Measurements from ENCODE around the gene YWHAB. TPM values are rescaled to one million over a fixed set of nuclear protein-coding genes. Genes with fewer than 3 reads are reported as not detected.

Gene YWHAB
- total RNA-seq = 100 to 1,000 TPM; 139 to 182 (median 164) TPM

DNA sequence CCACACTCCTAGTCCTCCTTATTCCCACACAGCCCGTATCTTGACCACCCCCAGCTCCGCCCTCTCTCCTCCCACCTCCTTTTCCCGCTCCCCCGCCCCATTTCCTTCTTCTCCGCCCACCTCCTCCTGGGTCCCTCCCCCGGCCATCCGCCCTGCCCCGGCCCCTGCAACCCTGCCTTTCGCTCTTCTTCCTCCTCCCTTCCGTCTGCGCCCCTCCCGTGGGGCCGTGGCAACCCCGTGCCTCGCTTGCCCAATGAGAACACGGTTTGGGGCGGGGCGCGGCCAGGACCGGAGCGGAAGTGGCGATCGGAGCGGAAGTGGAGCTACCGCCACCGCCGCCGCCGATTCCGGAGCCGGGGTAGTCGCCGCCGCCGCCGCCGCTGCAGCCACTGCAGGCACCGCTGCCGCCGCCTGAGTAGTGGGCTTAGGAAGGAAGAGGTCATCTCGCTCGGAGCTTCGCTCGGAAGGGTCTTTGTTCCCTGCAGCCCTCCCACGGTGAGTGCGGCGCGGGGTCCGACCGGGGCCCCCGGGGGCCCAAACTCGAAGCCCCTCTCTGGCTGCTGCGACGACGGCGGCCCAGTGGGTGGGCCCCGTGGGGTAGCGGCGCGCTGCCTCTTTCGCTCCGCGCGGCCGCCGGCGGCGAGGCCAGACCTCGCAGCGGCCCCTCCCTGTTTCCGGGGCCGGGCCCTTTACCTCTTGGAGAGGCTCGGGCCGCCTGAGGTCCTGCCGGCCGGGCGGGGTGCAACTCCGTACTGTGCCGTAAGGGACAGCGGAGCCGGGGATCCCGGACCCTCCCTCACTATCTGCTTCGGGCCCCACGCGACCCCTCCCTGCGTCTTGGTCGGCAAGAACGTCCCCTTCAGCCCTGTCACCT is at the start of gene YWHAB:
TSS of gene YWHAB (plus strand) at position 314 of the 874 bp plus-strand sequence. CDS start 15,829 bp downstream, outside the sequence.
- TF ChIP-seq POLR2A (IDR thresholded peaks at IDR 0.05) (peak in 1 of 2 donors; percentile 89), CTCF (IDR thresholded peaks at IDR 0.05) (peak in 3 of 6 experiments; percentile 14 to 36 (median 25))

DNA sequence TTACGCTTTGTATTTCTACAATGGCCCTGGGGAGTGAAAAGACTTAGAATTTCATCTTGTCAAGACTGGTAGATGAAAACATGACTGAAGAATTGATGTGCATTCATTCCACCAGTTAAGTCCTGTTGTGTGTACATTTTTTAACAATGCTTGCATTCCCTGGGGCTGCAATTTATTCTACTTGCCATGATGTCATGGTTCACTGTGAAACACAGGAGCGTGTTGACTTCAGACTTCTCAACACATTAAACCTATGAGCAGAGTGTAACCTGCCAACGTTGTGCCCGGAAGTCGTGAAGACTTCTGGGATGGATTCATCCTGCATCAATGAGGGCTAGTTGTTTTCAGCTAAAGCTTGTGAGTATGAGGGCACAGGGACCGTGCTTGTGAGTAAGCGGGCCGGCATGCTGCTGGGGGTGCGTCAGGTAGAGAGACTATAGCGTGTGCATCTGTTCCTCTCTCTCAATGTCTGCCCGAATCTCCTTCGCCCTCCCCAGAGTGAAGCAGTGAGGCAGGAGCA is 48.8 kb upstream of the YWHAB start:
- H3K27ac ChIP-seq = no peak overlapping the region
- intact Hi-C loops (cut with DNase I) = no loop called here
- TF ChIP-seq POLR2A (IDR thresholded peaks at IDR 0.05) = no peak
- no peak for TF ChIP-seq CTCF (IDR thresholded peaks at IDR 0.05)
- no peaks in the 10 kb centered on the region for H3K9me3 ChIP-seq
- H3K4me3 ChIP-seq (replicated peaks in 1 of 3) = no peak overlapping the region
- DNase-seq = no peak
- 92 to 93% methylated on average over 12 of the region's 12 CpGs for WGBS, 2 donors
- H3K27me3 ChIP-seq = no peaks in the 10 kb centered on the region
- no peaks in the 10 kb centered on the region for H3K4me1 ChIP-seq
- no peaks in the 10 kb centered on the region for H3K36me3 ChIP-seq

More for the DNA sequence above, at the start of gene YWHAB:
- no peaks in the 10 kb centered on the region for H3K9me3 ChIP-seq
- peak; percentile 99 for DNase-seq
- WGBS, 2 donors = 1 to 2% methylated on average over 25 to 31 of the region's 88 CpGs
- peak within 1 kb of the TSS; percentile 95 to 97 (median 96) for H3K4me3 ChIP-seq (replicated peaks in 1 of 3)
- H3K27ac ChIP-seq = peak within 1 kb of the TSS; percentile 84 to 96 (median 92)
- peaks cover 29 to 42% of the 10 kb centered on the region in 2 donors for H3K4me1 ChIP-seq
- H3K36me3 ChIP-seq = no peaks in the 10 kb centered on the region
- no peaks in the 10 kb centered on the region for H3K27me3 ChIP-seq
- intact Hi-C loops (cut with DNase I) = no loop called here

DNA sequence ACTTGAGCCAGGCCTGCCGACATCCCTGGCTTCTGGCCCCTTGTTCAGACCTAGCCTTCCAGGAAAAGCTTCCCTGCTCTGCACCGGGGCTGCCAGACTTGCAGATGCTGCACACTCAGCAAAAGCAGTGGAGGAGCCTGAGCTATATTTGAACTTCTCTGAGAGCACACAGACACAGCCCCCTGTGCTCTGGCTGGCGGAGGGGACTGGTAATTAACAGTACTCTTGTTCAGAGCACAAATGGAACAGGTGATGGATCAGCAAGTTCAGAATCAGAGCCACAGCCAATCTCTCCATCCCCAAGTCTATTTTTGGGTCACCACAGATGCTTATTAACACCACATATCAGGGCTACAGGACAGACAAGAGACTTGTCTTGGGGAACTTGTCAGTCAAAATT is 47.6 kb upstream of the YWHAB start:
- TF ChIP-seq CTCF (IDR thresholded peaks at IDR 0.05) = no peak
- TF ChIP-seq POLR2A (IDR thresholded peaks at IDR 0.05) = no peak
- no peak overlapping the region for H3K27ac ChIP-seq
- no peaks in the 10 kb centered on the region for H3K9me3 ChIP-seq
- H3K4me3 ChIP-seq (replicated peaks in 1 of 3) = no peak overlapping the region
- no peaks in the 10 kb centered on the region for H3K27me3 ChIP-seq
- no peaks in the 10 kb centered on the region for H3K4me1 ChIP-seq
- H3K36me3 ChIP-seq = no peaks in the 10 kb centered on the region
- no peak for DNase-seq
- intact Hi-C loops (cut with DNase I) = no loop called here
- 27 to 69% methylated on average over 2 to 3 of the region's 3 CpGs for WGBS, 2 donors

DNA sequence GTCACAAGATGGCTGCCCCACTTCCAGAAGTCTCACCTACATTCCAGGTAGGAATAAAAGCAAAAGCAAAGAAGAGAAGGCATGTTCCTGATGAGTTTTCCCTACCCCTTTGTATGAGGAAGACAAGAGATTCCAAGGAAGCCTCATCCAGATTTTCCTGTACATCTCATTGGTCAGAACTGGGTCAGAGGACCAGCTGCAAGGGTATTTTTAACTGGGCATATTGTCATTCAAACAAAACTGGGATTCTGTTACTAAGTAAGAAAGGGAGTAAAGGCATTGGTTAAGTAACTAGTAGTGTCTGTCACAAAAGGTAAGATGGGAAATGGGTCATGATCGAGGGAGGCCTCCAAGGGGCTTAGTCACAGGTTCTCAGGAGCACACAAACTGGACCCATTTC is 47.0 kb upstream of the YWHAB start:
- H3K4me3 ChIP-seq (replicated peaks in 1 of 3) = no peak overlapping the region
- H3K36me3 ChIP-seq = no peaks in the 10 kb centered on the region
- H3K27me3 ChIP-seq = no peaks in the 10 kb centered on the region
- no peak for DNase-seq
- H3K27ac ChIP-seq = no peak overlapping the region
- 84 to 94% methylated on average over 1 of the region's 1 CpG for WGBS, 2 donors
- no peaks in the 10 kb centered on the region for H3K9me3 ChIP-seq
- no peaks in the 10 kb centered on the region for H3K4me1 ChIP-seq
- TF ChIP-seq CTCF (IDR thresholded peaks at IDR 0.05) (no peak), POLR2A (IDR thresholded peaks at IDR 0.05) (no peak)
- intact Hi-C loops (cut with DNase I) = no loop called here

GRCh38 chr20:44839481-44839880 is 46.0 kb upstream of the YWHAB start:
- Histone ChIP-seq H3K27ac (no peak overlapping the region), H3K4me1 (no peaks in the 10 kb centered on the region), H3K9me3 (no peaks in the 10 kb centered on the region), H3K36me3 (no peaks in the 10 kb centered on the region), H3K4me3 (replicated peaks in 1 of 3) (no peak overlapping the region), H3K27me3 (no peaks in the 10 kb centered on the region)
- no peak for DNase-seq
- WGBS, 2 donors = 91 to 94% methylated on average over 5 of the region's 5 CpGs
- no peak for TF ChIP-seq CTCF (IDR thresholded peaks at IDR 0.05)
- TF ChIP-seq POLR2A (IDR thresholded peaks at IDR 0.05) = no peak
- intact Hi-C loops (cut with DNase I) = no loop called here
